ENCODE measurements around the gene FN1. TPM values are rescaled to one million over a fixed set of nuclear protein-coding genes. Genes with fewer than 3 reads are reported as not detected.

FN1 gene
- total RNA-seq, 2 donors from 2014 or later, result 27.4 to 53.7 TPM

DNA sequence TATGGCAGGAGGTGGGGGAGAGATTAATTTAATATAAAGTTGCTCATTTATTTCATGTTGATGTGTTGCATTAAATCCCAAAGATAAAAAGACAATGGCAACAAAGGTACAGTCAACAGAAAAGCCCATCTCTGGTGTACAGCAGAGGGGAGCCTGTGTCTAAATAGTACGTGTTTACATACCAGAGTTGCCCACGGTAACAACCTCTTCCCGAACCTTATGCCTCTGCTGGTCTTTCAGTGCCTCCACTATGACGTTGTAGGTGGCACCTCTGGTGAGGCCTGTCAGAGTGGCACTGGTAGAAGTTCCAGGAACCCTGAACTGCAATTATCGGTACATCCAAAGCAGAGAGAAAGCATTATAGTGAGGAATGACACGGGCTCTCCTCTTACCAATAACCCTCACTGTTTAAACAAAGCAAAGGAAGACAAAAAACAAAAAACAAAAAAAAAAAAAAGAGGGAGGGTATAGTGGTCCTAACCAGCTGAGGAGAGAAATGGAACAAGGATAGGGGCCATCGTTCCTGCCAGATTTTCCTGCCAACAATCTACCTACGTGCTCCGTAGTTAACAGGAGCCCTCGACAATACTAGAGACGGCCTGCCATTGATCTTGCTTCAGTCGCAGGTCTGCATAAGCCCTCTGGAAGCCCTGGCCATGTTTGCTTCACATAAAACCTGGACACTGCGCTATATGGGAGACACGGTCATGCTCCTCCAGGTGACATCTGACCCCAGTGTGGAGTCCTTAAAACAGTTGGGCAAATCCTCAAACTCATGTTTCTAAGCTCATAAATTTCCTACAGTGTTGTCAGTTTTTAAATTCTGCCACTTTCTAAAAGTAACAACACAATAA lies 65.5 kb downstream of the FN1 start:
- H3K4me3 ChIP-seq, result no peak overlapping the region
- H3K9me3 ChIP-seq, result no peaks in the 10 kb centered on the region
- WGBS, 2 donors, result 83 to 84% methylated on average over 14 of the region's 14 CpGs
- TF ChIP-seq, protein P1, sequence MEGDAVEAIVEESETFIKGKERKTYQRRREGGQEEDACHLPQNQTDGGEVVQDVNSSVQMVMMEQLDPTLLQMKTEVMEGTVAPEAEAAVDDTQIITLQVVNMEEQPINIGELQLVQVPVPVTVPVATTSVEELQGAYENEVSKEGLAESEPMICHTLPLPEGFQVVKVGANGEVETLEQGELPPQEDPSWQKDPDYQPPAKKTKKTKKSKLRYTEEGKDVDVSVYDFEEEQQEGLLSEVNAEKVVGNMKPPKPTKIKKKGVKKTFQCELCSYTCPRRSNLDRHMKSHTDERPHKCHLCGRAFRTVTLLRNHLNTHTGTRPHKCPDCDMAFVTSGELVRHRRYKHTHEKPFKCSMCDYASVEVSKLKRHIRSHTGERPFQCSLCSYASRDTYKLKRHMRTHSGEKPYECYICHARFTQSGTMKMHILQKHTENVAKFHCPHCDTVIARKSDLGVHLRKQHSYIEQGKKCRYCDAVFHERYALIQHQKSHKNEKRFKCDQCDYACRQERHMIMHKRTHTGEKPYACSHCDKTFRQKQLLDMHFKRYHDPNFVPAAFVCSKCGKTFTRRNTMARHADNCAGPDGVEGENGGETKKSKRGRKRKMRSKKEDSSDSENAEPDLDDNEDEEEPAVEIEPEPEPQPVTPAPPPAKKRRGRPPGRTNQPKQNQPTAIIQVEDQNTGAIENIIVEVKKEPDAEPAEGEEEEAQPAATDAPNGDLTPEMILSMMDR (IDR thresholded peaks at IDR 0.05), result no peak
- TF ChIP-seq POLR2A (IDR thresholded peaks at IDR 0.05), result no peak
- no peak for ATAC-seq
- no peaks in the 10 kb centered on the region for H3K36me3 ChIP-seq (replicated peaks in 1 of 2; ENCODE audit: insufficient read depth in 1 of 2, low read depth in 2 of 2)
- no peaks in the 10 kb centered on the region for H3K27me3 ChIP-seq
- intact Hi-C loops (cut with DNase I), result no loop called here
- no peak overlapping the region for H3K27ac ChIP-seq
- no peak for DNase-seq
- H3K4me1 ChIP-seq, result no peaks in the 10 kb centered on the region

DNA sequence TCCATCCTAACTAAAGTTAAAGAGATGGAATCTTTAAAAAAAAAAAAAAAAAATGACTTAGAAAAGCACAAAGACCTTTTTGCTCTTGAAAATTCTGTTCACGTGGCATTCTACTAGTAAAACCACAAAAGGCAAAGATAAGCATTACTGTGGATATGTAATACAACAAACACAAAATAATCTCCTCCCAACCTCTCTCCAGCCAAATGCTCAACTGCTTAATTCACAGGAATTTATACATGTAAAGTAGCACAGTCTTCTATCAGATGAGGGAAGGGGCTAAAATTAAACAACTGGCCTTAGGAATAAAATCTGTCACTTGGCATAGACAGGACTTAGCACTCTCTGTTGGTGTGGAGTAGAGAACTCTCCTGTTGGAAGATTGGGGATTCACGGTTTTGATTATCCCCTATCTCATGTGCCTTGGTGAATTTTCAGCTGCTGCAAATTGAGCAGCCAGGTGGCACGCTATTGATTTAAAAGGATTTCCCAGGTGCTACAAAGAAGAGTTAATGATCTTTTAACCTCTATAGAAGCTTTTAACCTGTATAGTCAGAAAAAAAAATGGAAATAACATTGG lies 66.6 kb downstream of the FN1 start:
- no peaks in the 10 kb centered on the region for H3K9me3 ChIP-seq
- intact Hi-C loops (cut with DNase I), result no loop called here
- no peak overlapping the region for H3K27ac ChIP-seq
- no peaks in the 10 kb centered on the region for H3K27me3 ChIP-seq
- ATAC-seq, result no peak
- H3K36me3 ChIP-seq (replicated peaks in 1 of 2; ENCODE audit: insufficient read depth in 1 of 2, low read depth in 2 of 2), result peaks cover 0 to 3% of the 10 kb centered on the region in 2 donors
- no peak for DNase-seq
- H3K4me1 ChIP-seq, result no peaks in the 10 kb centered on the region
- no peak overlapping the region for H3K4me3 ChIP-seq
- no peak for TF ChIP-seq POLR2A (IDR thresholded peaks at IDR 0.05)
- 47 to 68% methylated on average over 3 of the region's 3 CpGs for WGBS, 2 donors

DNA sequence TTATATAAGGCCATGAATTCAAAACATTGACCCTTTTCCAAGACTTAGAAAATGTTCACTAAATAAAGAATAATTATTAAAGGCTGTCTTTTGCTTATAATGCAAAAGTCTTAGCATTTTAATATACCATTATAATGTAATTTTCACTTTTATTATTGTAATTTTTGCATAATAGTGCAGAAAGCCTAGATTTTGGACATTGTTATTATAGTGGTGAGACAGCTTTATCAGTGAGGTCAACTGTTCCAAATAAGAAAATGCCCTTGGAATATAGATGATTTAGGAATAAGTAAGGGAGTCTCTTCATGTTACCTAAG lies 67.4 kb downstream of the FN1 start:
- TF ChIP-seq, protein P1 (IDR thresholded peaks at IDR 0.05), result no peak
- TF ChIP-seq POLR2A (IDR thresholded peaks at IDR 0.05), result no peak
- Histone ChIP-seq H3K36me3 (replicated peaks in 1 of 2; ENCODE audit: insufficient read depth in 1 of 2, low read depth in 2 of 2) (peaks cover 0 to 3% of the 10 kb centered on the region in 2 donors), H3K27ac (no peak overlapping the region), H3K9me3 (no peaks in the 10 kb centered on the region), H3K4me3 (no peak overlapping the region), H3K27me3 (no peaks in the 10 kb centered on the region), H3K4me1 (no peaks in the 10 kb centered on the region)
- no peak for ATAC-seq
- intact Hi-C loops (cut with DNase I), result no loop called here
- no peak for DNase-seq

DNA sequence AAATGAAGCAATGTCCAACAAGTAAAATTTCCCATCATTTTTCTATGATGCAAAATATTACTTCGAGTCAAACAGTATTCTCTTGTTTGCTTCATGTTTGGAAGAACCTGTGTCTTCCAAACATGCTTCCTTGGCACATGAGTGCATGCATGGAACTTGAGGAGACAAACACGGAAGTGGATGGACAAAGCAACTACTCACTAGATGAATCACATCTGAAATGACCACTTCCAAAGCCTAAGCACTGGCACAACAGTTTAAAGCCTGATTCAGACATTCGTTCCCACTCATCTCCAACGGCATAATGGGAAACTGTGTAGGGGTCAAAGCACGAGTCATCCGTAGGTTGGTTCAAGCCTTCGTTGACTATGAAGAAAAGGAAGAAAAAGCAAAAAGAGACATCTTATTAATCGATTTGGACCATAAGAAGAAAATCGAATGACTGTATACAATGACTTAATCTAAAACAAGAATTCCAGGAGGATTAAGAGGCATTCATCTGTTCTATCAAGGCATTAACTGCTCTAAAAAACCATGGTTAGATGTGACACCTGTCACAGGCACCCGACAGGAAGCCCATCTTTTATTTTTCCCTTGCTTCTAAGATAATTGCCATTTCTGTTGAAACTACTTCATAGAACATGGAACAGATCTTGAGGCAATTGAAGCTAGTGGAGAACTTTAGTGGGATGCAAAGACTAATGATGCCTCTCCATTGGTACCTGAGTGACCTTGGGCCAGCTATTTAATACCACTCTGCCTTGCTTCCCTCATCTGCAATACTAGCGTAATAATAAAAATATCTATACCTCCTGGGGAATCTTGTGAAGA lies 68.0 kb downstream of the FN1 start:
- H3K4me3 ChIP-seq, result no peak overlapping the region
- no peaks in the 10 kb centered on the region for H3K9me3 ChIP-seq
- no peak overlapping the region for H3K27ac ChIP-seq
- H3K4me1 ChIP-seq, result no peaks in the 10 kb centered on the region
- H3K36me3 ChIP-seq (replicated peaks in 1 of 2; ENCODE audit: insufficient read depth in 1 of 2, low read depth in 2 of 2), result peaks cover 0 to 3% of the 10 kb centered on the region in 2 donors
- intact Hi-C loops (cut with DNase I), result no loop called here
- WGBS, 2 donors, result 89 to 90% methylated on average over 11 of the region's 11 CpGs
- TF ChIP-seq, protein P1 (IDR thresholded peaks at IDR 0.05), result no peak
- TF ChIP-seq POLR2A (IDR thresholded peaks at IDR 0.05), result no peak
- ATAC-seq (no peak), DNase-seq (no peak)
- no peaks in the 10 kb centered on the region for H3K27me3 ChIP-seq

- TF ChIP-seq, protein P1 (IDR thresholded peaks at IDR 0.05), result no peak
- TF ChIP-seq POLR2A (IDR thresholded peaks at IDR 0.05), result no peak
- Histone ChIP-seq H3K4me1 (no peaks in the 10 kb centered on the region), H3K36me3 (replicated peaks in 1 of 2; ENCODE audit: insufficient read depth in 1 of 2, low read depth in 2 of 2) (peaks cover 0 to 3% of the 10 kb centered on the region in 2 donors), H3K27me3 (no peaks in the 10 kb centered on the region), H3K9me3 (no peaks in the 10 kb centered on the region), H3K27ac (no peak overlapping the region), H3K4me3 (no peak overlapping the region)
- 88 to 90% methylated on average over 4 of the region's 4 CpGs for WGBS, 2 donors
- ATAC-seq (no peak), DNase-seq (no peak)
- intact Hi-C loops (cut with DNase I), result no loop called here
Observed at GRCh38 chr2:215366440-215367032, 69.3 kb downstream of the FN1 start.

Data from body of pancreas (tissue), 4 donors.